HG03460 (cell line): Measurements from ENCODE around the gene MRM2.

Experiments
- ATAC-seq: cut with Tn5 transposase; IDR thresholded peaks from one replicate; pipeline ENCODE4 v1.9.1; 2021; ENCODE audit not compliant: unreplicated experiment

Gene MRM2

DNA sequence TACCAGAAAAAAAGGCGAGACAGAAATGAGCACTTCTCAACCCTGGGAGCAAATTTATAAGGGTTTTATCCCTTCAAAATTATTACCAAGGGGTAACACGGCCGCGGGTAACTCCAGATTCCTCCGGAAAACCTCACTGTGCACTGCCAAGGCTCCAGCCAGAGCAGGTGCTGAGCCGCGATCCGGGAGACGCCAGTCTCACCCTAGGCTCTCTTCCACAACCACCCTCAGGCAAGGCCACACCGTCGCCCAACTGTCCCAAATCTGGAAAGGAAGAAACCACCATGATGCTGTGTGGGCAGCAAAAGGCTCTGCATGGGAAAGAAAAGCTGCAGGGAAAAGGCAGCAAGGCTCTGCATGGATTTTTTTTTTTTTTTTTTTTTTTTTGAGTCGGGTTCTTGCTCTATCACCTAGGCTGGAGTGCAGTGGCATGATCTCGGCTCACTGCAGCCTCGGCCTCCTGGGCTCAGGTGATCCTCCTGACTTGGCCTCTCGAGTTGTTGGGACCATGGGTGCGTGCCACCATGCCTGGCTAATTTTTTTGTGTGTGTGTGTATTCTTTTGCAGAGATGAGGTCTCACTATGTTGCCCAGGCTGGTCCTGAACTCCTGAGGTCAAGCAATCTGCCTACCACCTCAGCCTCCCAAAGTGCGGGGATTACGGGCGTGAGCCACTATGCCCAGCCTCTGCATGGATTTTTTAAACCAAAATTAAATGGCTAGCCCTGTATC is 48.3 kb downstream of the MRM2 start:
- ATAC-seq = no peak

- ATAC-seq = no peak
Observed at GRCh38 chr7:2192831-2193534, 49.0 kb downstream of the MRM2 start.

DNA sequence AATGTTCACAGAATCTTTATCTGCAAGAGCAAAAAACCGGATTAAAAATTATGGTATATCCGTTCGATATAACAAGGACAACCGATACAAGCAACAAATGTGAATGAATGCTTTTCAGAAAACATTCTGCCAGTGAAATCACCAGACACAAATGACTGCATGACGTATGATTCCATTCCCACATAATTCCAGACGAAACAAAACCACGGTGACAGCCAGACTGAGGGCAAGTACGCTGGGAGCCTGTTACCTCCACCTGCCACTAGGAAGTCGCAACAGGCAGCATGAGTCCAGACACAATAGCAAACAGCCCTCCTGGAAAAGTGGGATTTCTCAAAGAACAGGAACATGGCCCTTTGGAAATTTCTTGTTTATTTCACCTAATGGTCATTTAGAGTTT is 51.0 kb downstream of the MRM2 start:
- ATAC-seq = no peak

DNA sequence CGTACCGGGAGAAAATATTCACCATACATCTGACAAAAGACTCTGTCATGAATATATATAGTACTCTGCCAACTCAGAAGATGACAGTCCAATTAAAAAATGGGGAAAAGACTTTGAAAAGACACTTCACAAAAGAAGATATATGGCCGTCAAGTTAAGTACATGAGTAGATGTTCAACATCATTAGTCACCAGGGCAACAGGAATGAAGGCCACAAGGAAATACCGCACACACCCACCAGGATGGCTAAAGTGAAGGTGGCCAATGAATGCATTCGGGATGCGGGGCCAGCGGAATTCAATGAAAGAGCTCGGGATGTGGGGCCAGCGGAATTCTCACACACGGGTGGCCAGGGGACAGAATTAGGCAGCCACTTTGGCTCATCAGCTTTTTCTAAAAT is 51.5 kb downstream of the MRM2 start:
- ATAC-seq = no peak

DNA sequence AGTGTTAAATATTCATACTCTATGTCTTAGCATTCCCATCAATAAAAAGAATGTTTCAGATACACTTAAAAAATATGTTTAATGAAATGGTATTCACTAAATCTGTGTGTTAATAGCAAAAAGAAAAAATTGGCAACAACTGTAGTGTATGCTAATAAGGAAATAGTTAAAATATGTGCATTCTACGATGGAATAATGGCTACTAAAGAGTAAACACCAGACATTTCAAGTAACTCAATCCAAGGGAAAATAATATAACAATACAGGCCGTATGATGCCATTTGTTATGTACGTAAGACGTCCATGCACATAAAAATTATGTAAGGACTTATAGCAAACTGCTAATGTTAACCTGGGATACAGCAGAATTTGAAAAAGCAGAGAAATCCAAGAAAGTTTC is 55.8 kb downstream of the MRM2 start:
- no peak for ATAC-seq

DNA sequence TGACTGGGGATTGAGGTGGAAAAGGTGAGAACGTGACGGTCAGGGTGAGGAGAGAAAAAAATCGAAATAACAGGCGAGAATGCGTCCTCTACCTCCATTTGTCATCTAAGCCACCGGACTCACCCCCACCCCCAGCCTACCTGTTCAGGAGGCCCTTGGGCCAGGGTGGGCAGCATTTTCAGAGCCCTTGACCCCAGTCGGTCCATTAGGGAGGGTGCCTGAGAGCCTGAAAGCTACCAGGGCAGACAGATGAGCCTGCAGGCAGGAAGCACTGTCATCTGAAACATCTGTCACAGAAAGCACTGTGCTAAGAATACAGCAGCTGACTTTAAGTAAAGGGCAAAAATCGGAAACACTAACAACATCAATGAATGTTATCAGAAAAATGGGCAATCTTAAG is 56.3 kb downstream of the MRM2 start:
- no peak for ATAC-seq
